ENCODE measurements around the gene BCL11B. TPM values are rescaled to one million over a fixed set of nuclear protein-coding genes. Genes with fewer than 3 reads are reported as not detected.

The BCL11B gene
- total RNA-seq, 1 experiment from 2014 or later, result 0.05 TPM

DNA sequence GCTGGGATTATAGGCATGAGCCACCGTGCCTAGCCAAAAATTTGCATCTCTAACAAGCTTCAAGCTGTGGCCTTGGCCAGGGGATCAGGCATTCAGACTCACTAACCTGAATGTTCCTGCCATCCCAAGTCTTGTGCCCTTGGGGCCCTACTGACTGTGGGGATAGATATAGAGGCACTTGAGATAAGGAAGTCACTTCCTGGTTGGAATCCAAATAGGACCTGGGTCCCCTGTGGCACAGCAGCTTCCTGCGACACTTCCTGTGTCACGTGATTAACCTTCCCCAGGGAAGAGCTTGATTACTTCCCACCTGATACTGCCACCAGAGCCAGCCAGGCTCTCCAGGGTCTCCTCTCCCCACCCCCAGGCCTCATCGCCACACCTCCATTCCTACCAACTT is 128.2 kb downstream of the BCL11B start:
- intact Hi-C loops (cut with micrococcal nuclease; ENCODE audit: unreplicated experiment), result no loop called here
- H3K27me3 Mint-ChIP-seq (ENCODE audit: insufficient read depth, unreplicated experiment), result peaks cover 9% of the 10 kb centered on the region
- no peaks in the 10 kb centered on the region for H3K36me3 Mint-ChIP-seq (ENCODE audit: insufficient read depth, unreplicated experiment)
- H3K4me1 Mint-ChIP-seq (ENCODE audit: low read depth, unreplicated experiment), result no peaks in the 10 kb centered on the region
- Histone ChIP-seq H3K4me1 (no peaks in the 10 kb centered on the region), H3K9me3 (no peaks in the 10 kb centered on the region), H3K4me3 (ENCODE audit: low read depth, low read length) (no peak overlapping the region), H3K36me3 (ENCODE audit: control insufficient read depth, insufficient read depth, low read length) (no peaks in the 10 kb centered on the region), H3K27me3 (replicated peaks; ENCODE audit: control insufficient read depth, insufficient read depth, low read length) (no peaks in the 10 kb centered on the region)
- CTCF ChIA-PET, result no interaction called here
- POLR2A ChIA-PET, result no interaction called here
- no peak overlapping the region for H3K27ac Mint-ChIP-seq (ENCODE audit: unreplicated experiment)
- BruUV-seq (replicated peaks), result no TSS peak
- H3K4me3 Mint-ChIP-seq (ENCODE audit: unreplicated experiment), result no peak overlapping the region
- no peak for DNase-seq
- no peaks in the 10 kb centered on the region for H3K9me3 Mint-ChIP-seq (ENCODE audit: unreplicated experiment)
- TF ChIP-seq, protein P1, sequence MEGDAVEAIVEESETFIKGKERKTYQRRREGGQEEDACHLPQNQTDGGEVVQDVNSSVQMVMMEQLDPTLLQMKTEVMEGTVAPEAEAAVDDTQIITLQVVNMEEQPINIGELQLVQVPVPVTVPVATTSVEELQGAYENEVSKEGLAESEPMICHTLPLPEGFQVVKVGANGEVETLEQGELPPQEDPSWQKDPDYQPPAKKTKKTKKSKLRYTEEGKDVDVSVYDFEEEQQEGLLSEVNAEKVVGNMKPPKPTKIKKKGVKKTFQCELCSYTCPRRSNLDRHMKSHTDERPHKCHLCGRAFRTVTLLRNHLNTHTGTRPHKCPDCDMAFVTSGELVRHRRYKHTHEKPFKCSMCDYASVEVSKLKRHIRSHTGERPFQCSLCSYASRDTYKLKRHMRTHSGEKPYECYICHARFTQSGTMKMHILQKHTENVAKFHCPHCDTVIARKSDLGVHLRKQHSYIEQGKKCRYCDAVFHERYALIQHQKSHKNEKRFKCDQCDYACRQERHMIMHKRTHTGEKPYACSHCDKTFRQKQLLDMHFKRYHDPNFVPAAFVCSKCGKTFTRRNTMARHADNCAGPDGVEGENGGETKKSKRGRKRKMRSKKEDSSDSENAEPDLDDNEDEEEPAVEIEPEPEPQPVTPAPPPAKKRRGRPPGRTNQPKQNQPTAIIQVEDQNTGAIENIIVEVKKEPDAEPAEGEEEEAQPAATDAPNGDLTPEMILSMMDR (IDR thresholded peaks at IDR 0.05; ENCODE audit: insufficient read depth in 1 of 2, low read depth in 1 of 2, low read length in 1 of 2, severe bottlenecking in 1 of 2, unreplicated experiment in 1 of 2), result no peak

DNA sequence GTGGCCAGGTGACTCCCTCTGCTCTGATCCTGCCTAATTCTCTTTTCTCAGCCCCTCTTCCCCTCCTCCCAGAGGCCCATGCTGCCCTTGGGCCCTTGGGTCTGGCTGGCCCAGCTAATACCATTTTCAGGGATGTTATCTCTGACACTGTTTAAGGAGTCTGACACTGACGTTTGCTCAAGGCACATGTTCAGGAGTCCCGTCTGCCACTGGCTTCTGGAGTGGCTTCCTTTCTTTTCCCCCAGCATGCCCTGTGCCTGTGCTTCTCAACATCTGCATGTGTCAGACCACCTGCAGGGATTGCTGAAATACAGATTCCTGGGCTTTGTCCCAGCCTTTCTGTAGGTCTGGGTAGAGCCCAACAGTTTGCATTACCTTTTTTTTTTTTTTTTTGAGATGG is 128.9 kb downstream of the BCL11B start:
- Mint-ChIP-seq H3K9me3 (ENCODE audit: unreplicated experiment) (no peaks in the 10 kb centered on the region), H3K4me3 (ENCODE audit: unreplicated experiment) (no peak overlapping the region), H3K27me3 (ENCODE audit: insufficient read depth, unreplicated experiment) (peaks cover 3% of the 10 kb centered on the region), H3K4me1 (ENCODE audit: low read depth, unreplicated experiment) (no peaks in the 10 kb centered on the region), H3K36me3 (ENCODE audit: insufficient read depth, unreplicated experiment) (no peaks in the 10 kb centered on the region), H3K27ac (ENCODE audit: unreplicated experiment) (no peak overlapping the region)
- ChIA-PET POLR2A (no interaction called here), CTCF (no interaction called here)
- BruUV-seq (replicated peaks), result no TSS peak
- TF ChIP-seq, protein P1 (IDR thresholded peaks at IDR 0.05; ENCODE audit: insufficient read depth in 1 of 2, low read depth in 1 of 2, low read length in 1 of 2, severe bottlenecking in 1 of 2, unreplicated experiment in 1 of 2), result no peak
- no peak overlapping the region for H3K4me3 ChIP-seq (ENCODE audit: low read depth, low read length)
- no peak for DNase-seq
- intact Hi-C loops (cut with micrococcal nuclease; ENCODE audit: unreplicated experiment), result no loop called here
- H3K9me3 ChIP-seq, result no peaks in the 10 kb centered on the region
- no peaks in the 10 kb centered on the region for H3K27me3 ChIP-seq (replicated peaks; ENCODE audit: control insufficient read depth, insufficient read depth, low read length)
- no peaks in the 10 kb centered on the region for H3K36me3 ChIP-seq (ENCODE audit: control insufficient read depth, insufficient read depth, low read length)
- no peaks in the 10 kb centered on the region for H3K4me1 ChIP-seq

DNA sequence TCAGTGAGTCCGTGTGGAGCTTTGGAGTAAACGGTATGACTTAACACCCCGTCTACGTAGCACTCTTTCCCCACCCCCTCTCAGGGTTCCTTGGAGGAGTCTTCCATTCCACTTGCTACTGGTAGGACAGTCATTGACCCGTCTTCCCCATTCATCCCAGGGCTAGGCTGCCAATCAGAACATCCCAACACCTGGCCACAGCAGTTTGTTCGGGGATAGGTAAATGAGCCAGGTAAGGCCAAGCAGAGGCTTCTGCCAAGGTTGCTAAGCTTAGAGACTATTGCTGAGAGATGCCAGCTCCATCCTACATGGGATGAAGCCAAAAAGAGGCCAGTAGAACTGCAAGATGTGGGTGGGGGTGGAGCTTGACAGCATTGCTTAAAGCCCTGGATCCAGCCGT is 130.8 kb downstream of the BCL11B start:
- no TSS peak for BruUV-seq (replicated peaks)
- POLR2A ChIA-PET, result no interaction called here
- H3K4me1 Mint-ChIP-seq (ENCODE audit: low read depth, unreplicated experiment), result no peaks in the 10 kb centered on the region

More for the DNA sequence above, 130.8 kb downstream of the BCL11B start:
- TF ChIP-seq, protein P1 (IDR thresholded peaks at IDR 0.05; ENCODE audit: insufficient read depth in 1 of 2, low read depth in 1 of 2, low read length in 1 of 2, severe bottlenecking in 1 of 2, unreplicated experiment in 1 of 2), result no peak
- Histone ChIP-seq H3K4me1 (no peaks in the 10 kb centered on the region), H3K4me3 (ENCODE audit: low read depth, low read length) (no peak overlapping the region), H3K36me3 (ENCODE audit: control insufficient read depth, insufficient read depth, low read length) (no peaks in the 10 kb centered on the region), H3K27me3 (replicated peaks; ENCODE audit: control insufficient read depth, insufficient read depth, low read length) (no peaks in the 10 kb centered on the region), H3K9me3 (no peaks in the 10 kb centered on the region)
- DNase-seq, result no peak
- CTCF ChIA-PET, result no interaction called here
- H3K4me3 Mint-ChIP-seq (ENCODE audit: unreplicated experiment), result no peak overlapping the region
- no peaks in the 10 kb centered on the region for H3K9me3 Mint-ChIP-seq (ENCODE audit: unreplicated experiment)
- peaks cover 3% of the 10 kb centered on the region for H3K27me3 Mint-ChIP-seq (ENCODE audit: insufficient read depth, unreplicated experiment)
- H3K27ac Mint-ChIP-seq (ENCODE audit: unreplicated experiment), result no peak overlapping the region
- intact Hi-C loops (cut with micrococcal nuclease; ENCODE audit: unreplicated experiment), result no loop called here
- H3K36me3 Mint-ChIP-seq (ENCODE audit: insufficient read depth, unreplicated experiment), result no peaks in the 10 kb centered on the region
